GM12878 (cell line): ENCODE data around the gene MOGAT3. TPM values are rescaled to one million over a fixed set of nuclear protein-coding genes. Genes with fewer than 3 reads are reported as not detected.

Source experiments
- ATAC-seq: fragments of 200-7000 bp; cut with Tn5 transposase; 3 replicates; pipeline ENCODE4 v1.9.1; 2020; ENCODE audit warnings: mild to moderate bottlenecking, moderate library complexity
- BruUV-seq: library from RNA; stranded (reverse); fragments of 400-500 nt; replicated peaks from 2 replicates; lab custom pipeline; 2021; lab: Mats Ljungman, UMichigan
- CTCF ChIA-PET: fragments of 300-600 bp; sonication (Branson Sonifier 250); formaldehyde crosslinking; extraction: SDS; loops from one replicate; lab custom pipeline; 2021; ENCODE audit warnings: inconsistent platforms; lab: Yijun Ruan, JAX
- POLR2A ChIA-PET: fragments of 350-600 bp; formaldehyde crosslinking; extraction: SDS; loops from one replicate; lab custom pipeline; 2021; ENCODE audit warnings: inconsistent platforms; lab: Charles Lee
- RAD21 ChIA-PET: fragments of 300-600 bp; sonication (Branson Sonifier 250); formaldehyde crosslinking; loops from one replicate; lab custom pipeline; 2023; ENCODE audit warnings: antibody characterized with exemption; ENCODE audit not compliant: unreplicated experiment; lab: Charles Lee
- SMC1A ChIA-PET: fragments of 300-600 bp; sonication (Branson Sonifier 250); formaldehyde crosslinking; loops from one replicate; lab custom pipeline; 2023; ENCODE audit not compliant: unreplicated experiment, uncharacterized antibody; lab: Charles Lee
- DNase-seq: peaks from one replicate; pipeline ENCODE4 v3.0.0-alpha.2; 2011; ENCODE audit warnings: low read depth, low spot score
- FAIRE-seq: peaks from 3 replicates; lab custom pipeline; 2011; peaks lifted over from hg19 to GRCh38; lab: Jason Lieb, UNC
- H2AFZ ChIP-seq: 2 replicates; pipeline ENCODE4 v1.6.0; 2011; ENCODE audit warnings: low read depth, low read length, control low read depth; ENCODE audit not compliant: control insufficient read depth
- H3K27ac ChIP-seq: 2 replicates; pipeline ENCODE4 v1.5.1; 2011; ENCODE audit warnings: control low read depth; ENCODE audit not compliant: control insufficient read depth, insufficient read depth
- H3K27me3 ChIP-seq, 2 experiments: replicated peaks in 1 of 2; 2 replicates each; pipeline versions ENCODE4 v1.6.0 to v1.6.1; 2011; ENCODE audit warnings: low read length in 1 of 2; ENCODE audit not compliant: control insufficient read depth in 2 of 2, insufficient read depth in 2 of 2
- H3K36me3 ChIP-seq, 2 experiments: 2 replicates each; pipeline ENCODE4 v1.5.1; 2011; ENCODE audit warnings: low read length in 1 of 2; ENCODE audit not compliant: control insufficient read depth in 2 of 2, insufficient read depth in 2 of 2
- H3K4me1 ChIP-seq: 2 replicates; pipeline ENCODE4 v1.6.1; 2011; ENCODE audit warnings: mild to moderate bottlenecking, low read length, moderate library complexity, mixed read lengths; ENCODE audit not compliant: control insufficient read depth, insufficient read depth
- H3K4me2 ChIP-seq: 2 replicates; pipeline ENCODE4 v1.6.0; 2011; ENCODE audit warnings: control low read depth; ENCODE audit not compliant: control insufficient read depth, insufficient read depth
- H3K4me3 ChIP-seq: fragments of 200-600 bp; sonication (generic); 2 replicates; pipeline ENCODE4 v1.5.1; 2016
- H3K79me2 ChIP-seq: 2 replicates; pipeline ENCODE4 v1.6.0; 2011; ENCODE audit warnings: low read length; ENCODE audit not compliant: control insufficient read depth, insufficient read depth
- H3K9ac ChIP-seq: 2 replicates; pipeline ENCODE4 v1.8.0; 2011; ENCODE audit warnings: low read length, control low read depth, mixed read lengths; ENCODE audit not compliant: control insufficient read depth, insufficient read depth
- H3K9me3 ChIP-seq: replicated peaks from 3 replicates; pipeline ENCODE4 v1.5.1; 2011; ENCODE audit warnings: mild to moderate bottlenecking, low read length; ENCODE audit not compliant: control insufficient read depth, insufficient read depth
- H4K20me1 ChIP-seq: 2 replicates; pipeline ENCODE4 v1.6.0; 2011; ENCODE audit not compliant: control insufficient read depth, insufficient read depth
- CTCF ChIP-seq, 3 experiments: IDR thresholded peaks in 2 of 3; conservative IDR thresholded peaks in 1 of 3; 2 replicates each; pipeline ENCODE4 v1.5.1; 2011; ENCODE audit warnings: low read depth in 3 of 3, low read length in 3 of 3, mild to moderate bottlenecking in 3 of 3, control low read depth in 2 of 3, moderate library complexity in 2 of 3, inconsistent platforms in 1 of 3, mixed read lengths in 1 of 3; ENCODE audit not compliant: control insufficient read depth in 2 of 3, insufficient read depth in 1 of 3; ENCODE audit errors: extremely low read depth in 1 of 3
- KAT2A ChIP-seq: conservative IDR thresholded peaks from 2 replicates; pipeline ENCODE4 v1.6.1; 2011; ENCODE audit warnings: low read depth, low read length; ENCODE audit not compliant: control insufficient read depth
- LARP7 ChIP-seq: fragments of 450-650 bp; IDR thresholded peaks from 2 replicates; pipeline ENCODE4 v1.6.1; 2017; ENCODE audit warnings: mild to moderate bottlenecking
- MLLT1 ChIP-seq: fragments of 450-650 bp; IDR thresholded peaks from 2 replicates; pipeline ENCODE4 v1.6.1; 2016; ENCODE audit warnings: mild to moderate bottlenecking
- PML ChIP-seq: IDR thresholded peaks from 2 replicates; pipeline ENCODE4 v1.6.1; 2012; ENCODE audit warnings: low read length, inconsistent platforms
- RAD51 ChIP-seq: fragments of 450-650 bp; IDR thresholded peaks from 2 replicates; pipeline ENCODE4 v1.6.1; 2016; ENCODE audit warnings: moderate library complexity, mild to moderate bottlenecking, inconsistent platforms
- RELB ChIP-seq: fragments of 450-650 bp; IDR thresholded peaks from 2 replicates; pipeline ENCODE4 v1.6.1; 2017; ENCODE audit warnings: low read depth, mild to moderate bottlenecking, moderate library complexity
- RUNX3 ChIP-seq: IDR thresholded peaks from 2 replicates; pipeline ENCODE4 v1.6.1; 2012; ENCODE audit warnings: low read length, inconsistent platforms
- USF1 ChIP-seq: IDR thresholded peaks from 2 replicates; pipeline ENCODE4 v1.6.1; 2011; ENCODE audit warnings: borderline replicate concordance, low read depth, mild to moderate bottlenecking, moderate library complexity, mixed read lengths, low read length; ENCODE audit not compliant: insufficient read depth; ENCODE audit errors: extremely low read length
- YY1 ChIP-seq: IDR thresholded peaks from 2 replicates; pipeline ENCODE4 v1.6.1; 2011; ENCODE audit warnings: low read depth, mild to moderate bottlenecking, low read length
- ZNF274 ChIP-seq: IDR thresholded peaks from one replicate; pipeline ENCODE4 v1.8.0; 2011; ENCODE audit not compliant: insufficient read length, insufficient read depth
- ZNF592 ChIP-seq: fragments of 450-650 bp; IDR thresholded peaks from 2 replicates; pipeline ENCODE4 v1.6.1; 2017; ENCODE audit warnings: mild to moderate bottlenecking, moderate library complexity
- WGBS: methylation state at CpG from one replicate; pipeline ENCODE4 v1.1.6; 2016; ENCODE audit warnings: low lambda C conversion rate; ENCODE audit not compliant: insufficient replicate concordance, insufficient coverage; ENCODE audit errors: missing lambda C conversion rate; 5-methylcytosine and 5-hydroxymethylcytosine counted together
- in situ Hi-C: fragments of 300-500 bp; cut with MboI; formaldehyde crosslinking; loops from 9 replicates; pipeline ENCODE4 v1.14.3; 2018; ENCODE audit warnings: mixed read lengths
- intact Hi-C: fragments of 100-400 bp; cut with micrococcal nuclease; formaldehyde crosslinking; loops from one replicate; pipeline ENCODE4 v1.14.2; 2022; ENCODE audit not compliant: unreplicated experiment
- polyA plus RNA-seq, 11 experiments: library from polyadenylated mRNA; depleted of rRNA in 4 of 11; unstranded in 6 of 11; stranded (reverse) in 5 of 11; fragments of >200 nt; fragmentation: Nextera tagmentation in 4 of 11; fragmentation: Illumina TruSeq in 1 of 11; extraction: Ambion mirVana in 4 of 11; extraction: Trizol in 1 of 11; gene quantifications; 1 replicate in 1 of 11; 2 replicates in 10 of 11; pipeline versions ENCODE4 v1.2.1 to v1.2.3, GENCODE V29; 2011 to 2016; ENCODE audit warnings: inconsistent platforms in 2 of 11, missing spikeins in 2 of 11, low read depth in 1 of 11
- total RNA-seq, 4 experiments: library from RNA; depleted of rRNA in 3 of 4; stranded (reverse); fragments of >200 nt in 3 of 4; fragmentation: Illumina TruSeq in 1 of 4; extraction: Trizol in 1 of 4; gene quantifications; 2 replicates each; pipeline versions ENCODE4 v1.2.1 to v1.2.3, GENCODE V29; 2013 to 2021

Gene MOGAT3
- total and polyA plus RNA-seq, 10 of the 15 experiments (the other 5 are each of a cell fraction or from before 2014, with no cell fraction given) = 0.11 TPM; not detected in 9

GRCh38 chr7:101245147-101245668 lies 44.4 kb upstream of the MOGAT3 start:
- peaks cover 34% of the 10 kb centered on the region for H3K79me2 ChIP-seq
- FAIRE-seq (no peak), DNase-seq (no peak), ATAC-seq (no peak)
- H3K4me3 ChIP-seq = peak overlapping the region; percentile 84
- H3K4me2 ChIP-seq = peak overlapping the region; percentile 95
- CTCF ChIA-PET = interaction anchor here (0.8 to 5.3 kb wide), 11 partner anchors 9 to 160 kb away, joined by 3 to 74 read pairs (median 16); partner anchors contain the start of genes PLOD3, TRIM56 and ZNHIT1
- no peaks in the 10 kb centered on the region for H3K9me3 ChIP-seq
- H2AFZ ChIP-seq = peak overlapping the region; percentile 51
- peak overlapping the region; percentile 89; the same call in 1 of the 2 replicates for H3K27ac ChIP-seq
- POLR2A ChIA-PET = interaction anchor here (0.5 to 1.6 kb wide), 5 partner anchors 26 to 355 kb away, joined by 3 to 5 read pairs (median 4); partner anchors contain the start of genes PLOD3 and UFSP1
- intact Hi-C loops (no loop called here), in situ Hi-C loops (no loop called here)
- no peaks in the 10 kb centered on the region for H4K20me1 ChIP-seq
- BruUV-seq = no TSS peak
- peak overlapping the region; percentile 39; the same call in 1 of the 2 replicates for H3K9ac ChIP-seq
- H3K27me3 ChIP-seq = no peaks in the 10 kb centered on the region
- SMC1A ChIA-PET = interaction anchor here (2.6 to 2.9 kb wide), 2 partner anchors 27 to 102 kb away, joined by 19 to 20 read pairs; partner anchors contain the start of genes PLOD3 and ZNHIT1
- H3K36me3 ChIP-seq = peaks cover 2 to 10% of the 10 kb centered on the region in 2 experiments
- peaks cover 9% of the 10 kb centered on the region for H3K4me1 ChIP-seq
- WGBS = 35% methylated on average over 32 of the region's 32 CpGs
- RAD21 ChIA-PET = interaction anchor here (1.0 to 5.0 kb wide), 5 partner anchors 28 to 111 kb away, joined by 3 to 37 read pairs (median 19); partner anchors contain the start of genes PLOD3 and ZNHIT1
- peak; percentile 18 for TF ChIP-seq USF1
- 0 out of 2 replicates have a peak, but pooled peaks have one; percentile 8 for TF ChIP-seq PML
- TF ChIP-seq RUNX3 = no peak
- peak; percentile 49; the same call in 1 of the 2 replicates for TF ChIP-seq RAD51
- no peak for TF ChIP-seq LARP7
- TF ChIP-seq ZNF274 = no peak
- peak; percentile 94 for TF ChIP-seq MLLT1
- TF ChIP-seq RELB = no peak; the same call in 1 of the 2 replicates
- TF ChIP-seq KAT2A = no peak
- no peak for TF ChIP-seq CTCF (IDR thresholded peaks at IDR 0.05 in 2 of 3, conservative IDR thresholded peaks at IDR 0.05 in 1 of 3; ENCODE audit: control insufficient read depth in 2 of 3, extremely low read depth in 1 of 3, insufficient read depth in 1 of 3, low read depth in 3 of 3, low read length in 3 of 3)
- no peak for TF ChIP-seq YY1
- TF ChIP-seq ZNF592 = no peak
